H9 (cell line): ENCODE data around the gene ARHGAP12. TPM values are rescaled to one million over a fixed set of nuclear protein-coding genes. Genes with fewer than 3 reads are reported as not detected.

Experiments
- DNase-seq: peaks from one replicate; pipeline ENCODE4 v3.0.0-alpha.2; 2017
- H2AFZ ChIP-seq: one replicate; pipeline ENCODE4 v1.6.1; 2013; ENCODE audit warnings: mild to moderate bottlenecking, low read length, control low read depth, moderate library complexity
- H2AK5ac ChIP-seq: 2 replicates; pipeline ENCODE4 v1.6.1; 2013; ENCODE audit warnings: low read length, control low read depth, mixed read lengths; ENCODE audit not compliant: insufficient read length
- H2BK120ac ChIP-seq: one replicate; pipeline ENCODE4 v1.6.1; 2013; ENCODE audit warnings: low read depth, mild to moderate bottlenecking, low read length, control low read depth, inconsistent platforms; ENCODE audit not compliant: poor library complexity, severe bottlenecking
- H2BK12ac ChIP-seq: 2 replicates; pipeline ENCODE4 v1.6.1; 2013; ENCODE audit warnings: low read length, control low read depth, mixed read lengths, low read depth; ENCODE audit not compliant: insufficient read length
- H2BK15ac ChIP-seq: 2 replicates; pipeline ENCODE4 v1.6.1; 2013; ENCODE audit warnings: low read depth, low read length, control low read depth
- H2BK20ac ChIP-seq: one replicate; pipeline ENCODE4 v1.6.1; 2013; ENCODE audit warnings: low read depth, mild to moderate bottlenecking, low read length, control low read depth, inconsistent platforms; ENCODE audit not compliant: poor library complexity, severe bottlenecking
- H2BK5ac ChIP-seq: 2 replicates; pipeline ENCODE4 v1.6.1; 2013; ENCODE audit warnings: low read length, control low read depth, mixed read lengths; ENCODE audit not compliant: insufficient read length
- H3K14ac ChIP-seq: 2 replicates; pipeline ENCODE4 v1.6.1; 2013; ENCODE audit warnings: low read length, control low read depth; ENCODE audit not compliant: insufficient read depth
- H3K18ac ChIP-seq: 2 replicates; pipeline ENCODE4 v1.6.1; 2013; ENCODE audit warnings: low read depth, mild to moderate bottlenecking, mixed read lengths, low read length, control low read depth; ENCODE audit not compliant: insufficient read length
- H3K23ac ChIP-seq: 2 replicates; pipeline ENCODE4 v1.6.1; 2013; ENCODE audit warnings: low read length, control low read depth, mixed read lengths, low read depth; ENCODE audit not compliant: insufficient read length
- H3K23me2 ChIP-seq: 2 replicates; pipeline ENCODE4 v1.6.1; 2013; ENCODE audit warnings: low read depth, mild to moderate bottlenecking, mixed read lengths, low read length, control low read depth; ENCODE audit not compliant: insufficient read length, poor library complexity, severe bottlenecking
- H3K27ac ChIP-seq: 2 replicates; pipeline ENCODE4 v1.5.1; 2013; ENCODE audit warnings: low read length, control low read depth, mixed read lengths, low read depth; ENCODE audit not compliant: insufficient read length
- H3K27me3 ChIP-seq: 2 replicates; pipeline ENCODE4 v1.6.1; 2013; ENCODE audit warnings: low read length, control low read depth, inconsistent platforms; ENCODE audit not compliant: insufficient read depth
- H3K4ac ChIP-seq: 2 replicates; pipeline ENCODE4 v1.6.1; 2013; ENCODE audit warnings: low read depth, mild to moderate bottlenecking, control low read depth, inconsistent platforms, low read length, moderate library complexity
- H3K4me1 ChIP-seq: 2 replicates; pipeline ENCODE4 v1.6.1; 2013; ENCODE audit warnings: low read length, control low read depth, inconsistent platforms; ENCODE audit not compliant: insufficient read depth
- H3K4me2 ChIP-seq: 2 replicates; pipeline ENCODE4 v1.6.1; 2013; ENCODE audit warnings: low read length, control low read depth, mixed read lengths; ENCODE audit not compliant: insufficient read length, insufficient read depth
- H3K56ac ChIP-seq: 2 replicates; pipeline ENCODE4 v1.6.1; 2013; ENCODE audit warnings: low read depth, mild to moderate bottlenecking, mixed read lengths, low read length, control low read depth; ENCODE audit not compliant: insufficient read length
- H3K79me1 ChIP-seq: 2 replicates; pipeline ENCODE4 v1.6.1; 2013; ENCODE audit warnings: low read depth, mild to moderate bottlenecking, moderate library complexity, low read length, control low read depth, inconsistent platforms; ENCODE audit not compliant: insufficient read depth, poor library complexity, severe bottlenecking
- H3K79me2 ChIP-seq: 2 replicates; pipeline ENCODE4 v1.6.1; 2013; ENCODE audit warnings: low read length, control low read depth, inconsistent platforms; ENCODE audit not compliant: insufficient read depth
- H3K9ac ChIP-seq: 2 replicates; pipeline ENCODE4 v1.6.1; 2013; ENCODE audit warnings: low read length, control low read depth, mixed read lengths; ENCODE audit not compliant: insufficient read length; ENCODE audit errors: extremely low read depth
- H3K9me3 ChIP-seq: one replicate; pipeline ENCODE4 v1.6.1; 2013; ENCODE audit warnings: low read depth, low read length, inconsistent platforms; ENCODE audit not compliant: control insufficient read depth
- H3T11ph ChIP-seq: one replicate; pipeline ENCODE4 v1.6.1; 2013; ENCODE audit warnings: mild to moderate bottlenecking, low read length, control low read depth, inconsistent platforms
- H4K20me1 ChIP-seq: one replicate; pipeline ENCODE4 v1.6.1; 2013; ENCODE audit not compliant: control insufficient read depth, insufficient read length, insufficient read depth
- H4K5ac ChIP-seq: 2 replicates; pipeline ENCODE4 v1.6.1; 2013; ENCODE audit warnings: low read depth, mild to moderate bottlenecking, mixed read lengths, low read length, control low read depth; ENCODE audit not compliant: insufficient read length
- H4K8ac ChIP-seq: replicated peaks from 2 replicates; pipeline ENCODE4 v1.6.1; 2013; ENCODE audit warnings: low read length, control low read depth, mixed read lengths, low read depth; ENCODE audit not compliant: insufficient read length
- H4K91ac ChIP-seq: 2 replicates; pipeline ENCODE4 v1.6.1; 2013; ENCODE audit warnings: low read depth, mild to moderate bottlenecking, moderate library complexity, mixed read lengths, low read length, control low read depth; ENCODE audit not compliant: insufficient read length
- H3K27ac Mint-ChIP-seq, 3 experiments: 2 replicates in 2 of 3; 3 replicates in 1 of 3; pipeline ENCODE4 v1.8.0; 2020 to 2021; ENCODE audit warnings: mixed read lengths in 3 of 3, mild to moderate bottlenecking in 1 of 3, moderate library complexity in 1 of 3
- H3K27me3 Mint-ChIP-seq: 2 replicates; pipeline ENCODE4 v1.8.0; 2021; ENCODE audit warnings: low read depth, mild to moderate bottlenecking, moderate library complexity, mixed read lengths
- H3K36me3 Mint-ChIP-seq, 3 experiments: 2 replicates in 2 of 3; 3 replicates in 1 of 3; pipeline ENCODE4 v1.8.0; 2020 to 2021; ENCODE audit warnings: low read depth in 3 of 3, mixed read lengths in 3 of 3; ENCODE audit not compliant: insufficient read depth in 1 of 3
- H3K4me1 Mint-ChIP-seq, 2 experiments: 2 replicates each; pipeline ENCODE4 v1.8.0; 2020; ENCODE audit warnings: mixed read lengths in 2 of 2
- H3K4me3 Mint-ChIP-seq, 2 experiments: 2 replicates in 1 of 2; 3 replicates in 1 of 2; pipeline ENCODE4 v1.8.0; 2020 to 2021; ENCODE audit warnings: mild to moderate bottlenecking in 2 of 2, mixed read lengths in 2 of 2, moderate library complexity in 1 of 2
- H3K9me3 Mint-ChIP-seq, 2 experiments: 2 replicates in 1 of 2; 3 replicates in 1 of 2; pipeline ENCODE4 v1.8.0; 2020; ENCODE audit warnings: mild to moderate bottlenecking in 2 of 2, mixed read lengths in 2 of 2, moderate library complexity in 1 of 2
- WGBS: extraction: QIAGEN DNeasy Blood & Tissue Kit; methylation state at CpG from one replicate; pipeline ENCODE4 v1.1.7; 2013; ENCODE audit warnings: missing lambda C conversion rate, low lambda C conversion rate, mixed read lengths; ENCODE audit not compliant: insufficient read length; ENCODE audit errors: extremely low coverage; 5-methylcytosine and 5-hydroxymethylcytosine counted together
- total RNA-seq: library from RNA; stranded (reverse); gene quantifications from 2 replicates; pipeline ENCODE4 v1.2.1, GENCODE V29; 2021
- TF ChIP-seq, protein P1 (sequence below): fragments of 200-600 bp; sonication (generic); conservative IDR thresholded peaks from 3 replicates; pipeline ENCODE4 v1.8.0; 2021; ENCODE audit warnings: antibody characterized with exemption, mild to moderate bottlenecking

ARHGAP12 gene
- total RNA-seq, 1 experiment from 2014 or later: 34.3 TPM

- Histone ChIP-seq H2AK5ac (no peak overlapping the region), H3K56ac (no peak overlapping the region)
- H3K27ac Mint-ChIP-seq: peak overlapping the region in 2 of 3 experiments; percentile 50 to 59; a peak in 4 of 7 replicates
Observed at GRCh38 chr10:31888442-31888841, 40.2 kb downstream of the ARHGAP12 start.

More at GRCh38 chr10:31888442-31888841, 40.2 kb downstream of the ARHGAP12 start:
- no peak overlapping the region for H2BK15ac ChIP-seq
- H3K23me2 ChIP-seq: no peaks in the 10 kb centered on the region
- no peaks in the 10 kb centered on the region for H3K4me1 ChIP-seq
- H3K79me1 ChIP-seq: peaks cover 3% of the 10 kb centered on the region
- no peak overlapping the region for H4K91ac ChIP-seq
- no peak overlapping the region for H2BK12ac ChIP-seq
- H3K79me2 ChIP-seq: peaks cover 9% of the 10 kb centered on the region; the same call in 1 of the 2 replicates
- no peak overlapping the region for H2AFZ ChIP-seq
- no peak overlapping the region for H3T11ph ChIP-seq
- no peaks in the 10 kb centered on the region for H4K20me1 ChIP-seq
- peaks cover 21 to 28% of the 10 kb centered on the region in 2 experiments for H3K4me1 Mint-ChIP-seq
- WGBS: no CpG with 5 or more reads among the region's 1 CpG
- H3K27ac ChIP-seq: no peak overlapping the region
- no peak overlapping the region for H3K4ac ChIP-seq
- H3K27me3 Mint-ChIP-seq: no peaks in the 10 kb centered on the region
- DNase-seq: no peak
- no peak overlapping the region for H3K14ac ChIP-seq
- H3K27me3 ChIP-seq: no peaks in the 10 kb centered on the region
- no peak overlapping the region for H3K4me2 ChIP-seq
- no peak overlapping the region for H4K5ac ChIP-seq
- H2BK20ac ChIP-seq: no peak overlapping the region
- peaks cover 0 to 6% (median 0%) of the 10 kb centered on the region in 3 experiments; a peak in 3 of 7 replicates for H3K36me3 Mint-ChIP-seq
- H3K9me3 ChIP-seq: no peaks in the 10 kb centered on the region
- H3K23ac ChIP-seq: no peak overlapping the region
- H2BK120ac ChIP-seq: no peak overlapping the region
- H3K9me3 Mint-ChIP-seq: no peaks in the 10 kb centered on the region; a peak in 1 of 5 replicates
- H3K4me3 Mint-ChIP-seq: no peak overlapping the region
- H3K18ac ChIP-seq: no peak overlapping the region
- H4K8ac ChIP-seq: no peak overlapping the region
- no peak overlapping the region for H2BK5ac ChIP-seq
- TF ChIP-seq, protein P1, sequence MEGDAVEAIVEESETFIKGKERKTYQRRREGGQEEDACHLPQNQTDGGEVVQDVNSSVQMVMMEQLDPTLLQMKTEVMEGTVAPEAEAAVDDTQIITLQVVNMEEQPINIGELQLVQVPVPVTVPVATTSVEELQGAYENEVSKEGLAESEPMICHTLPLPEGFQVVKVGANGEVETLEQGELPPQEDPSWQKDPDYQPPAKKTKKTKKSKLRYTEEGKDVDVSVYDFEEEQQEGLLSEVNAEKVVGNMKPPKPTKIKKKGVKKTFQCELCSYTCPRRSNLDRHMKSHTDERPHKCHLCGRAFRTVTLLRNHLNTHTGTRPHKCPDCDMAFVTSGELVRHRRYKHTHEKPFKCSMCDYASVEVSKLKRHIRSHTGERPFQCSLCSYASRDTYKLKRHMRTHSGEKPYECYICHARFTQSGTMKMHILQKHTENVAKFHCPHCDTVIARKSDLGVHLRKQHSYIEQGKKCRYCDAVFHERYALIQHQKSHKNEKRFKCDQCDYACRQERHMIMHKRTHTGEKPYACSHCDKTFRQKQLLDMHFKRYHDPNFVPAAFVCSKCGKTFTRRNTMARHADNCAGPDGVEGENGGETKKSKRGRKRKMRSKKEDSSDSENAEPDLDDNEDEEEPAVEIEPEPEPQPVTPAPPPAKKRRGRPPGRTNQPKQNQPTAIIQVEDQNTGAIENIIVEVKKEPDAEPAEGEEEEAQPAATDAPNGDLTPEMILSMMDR: no peak
- no peak overlapping the region for H3K9ac ChIP-seq
